GM12878 (cell line): Measurements from ENCODE around the gene COL19A1. TPM values are rescaled to one million over a fixed set of nuclear protein-coding genes. Genes with fewer than 3 reads are reported as not detected.

ENCODE experiments used
- ATAC-seq: fragments of 200-7000 bp; cut with Tn5 transposase; 3 replicates; pipeline ENCODE4 v1.9.1; 2020; ENCODE audit warnings: mild to moderate bottlenecking, moderate library complexity
- BruUV-seq: library from RNA; stranded (reverse); fragments of 400-500 nt; replicated peaks from 2 replicates; lab custom pipeline; 2021; lab: Mats Ljungman, UMichigan
- CTCF ChIA-PET: fragments of 300-600 bp; sonication (Branson Sonifier 250); formaldehyde crosslinking; extraction: SDS; loops from one replicate; lab custom pipeline; 2021; ENCODE audit warnings: inconsistent platforms; lab: Yijun Ruan, JAX
- POLR2A ChIA-PET: fragments of 350-600 bp; formaldehyde crosslinking; extraction: SDS; loops from one replicate; lab custom pipeline; 2021; ENCODE audit warnings: inconsistent platforms; lab: Charles Lee
- RAD21 ChIA-PET: fragments of 300-600 bp; sonication (Branson Sonifier 250); formaldehyde crosslinking; loops from one replicate; lab custom pipeline; 2023; ENCODE audit warnings: antibody characterized with exemption; ENCODE audit not compliant: unreplicated experiment; lab: Charles Lee
- SMC1A ChIA-PET: fragments of 300-600 bp; sonication (Branson Sonifier 250); formaldehyde crosslinking; loops from one replicate; lab custom pipeline; 2023; ENCODE audit not compliant: unreplicated experiment, uncharacterized antibody; lab: Charles Lee
- DNase-seq: peaks from one replicate; pipeline ENCODE4 v3.0.0-alpha.2; 2011; ENCODE audit warnings: low read depth, low spot score
- FAIRE-seq: peaks from 3 replicates; lab custom pipeline; 2011; peaks lifted over from hg19 to GRCh38; lab: Jason Lieb, UNC
- H2AFZ ChIP-seq: 2 replicates; pipeline ENCODE4 v1.6.0; 2011; ENCODE audit warnings: low read depth, low read length, control low read depth; ENCODE audit not compliant: control insufficient read depth
- H3K27ac ChIP-seq: 2 replicates; pipeline ENCODE4 v1.5.1; 2011; ENCODE audit warnings: control low read depth; ENCODE audit not compliant: control insufficient read depth, insufficient read depth
- H3K27me3 ChIP-seq, 2 experiments: replicated peaks in 1 of 2; 2 replicates each; pipeline versions ENCODE4 v1.6.0 to v1.6.1; 2011; ENCODE audit warnings: low read length in 1 of 2; ENCODE audit not compliant: control insufficient read depth in 2 of 2, insufficient read depth in 2 of 2
- H3K36me3 ChIP-seq, 2 experiments: 2 replicates each; pipeline ENCODE4 v1.5.1; 2011; ENCODE audit warnings: low read length in 1 of 2; ENCODE audit not compliant: control insufficient read depth in 2 of 2, insufficient read depth in 2 of 2
- H3K4me1 ChIP-seq: 2 replicates; pipeline ENCODE4 v1.6.1; 2011; ENCODE audit warnings: mild to moderate bottlenecking, low read length, moderate library complexity, mixed read lengths; ENCODE audit not compliant: control insufficient read depth, insufficient read depth
- H3K4me2 ChIP-seq: 2 replicates; pipeline ENCODE4 v1.6.0; 2011; ENCODE audit warnings: control low read depth; ENCODE audit not compliant: control insufficient read depth, insufficient read depth
- H3K4me3 ChIP-seq: fragments of 200-600 bp; sonication (generic); 2 replicates; pipeline ENCODE4 v1.5.1; 2016
- H3K79me2 ChIP-seq: 2 replicates; pipeline ENCODE4 v1.6.0; 2011; ENCODE audit warnings: low read length; ENCODE audit not compliant: control insufficient read depth, insufficient read depth
- H3K9ac ChIP-seq: 2 replicates; pipeline ENCODE4 v1.8.0; 2011; ENCODE audit warnings: low read length, control low read depth, mixed read lengths; ENCODE audit not compliant: control insufficient read depth, insufficient read depth
- H3K9me3 ChIP-seq: replicated peaks from 3 replicates; pipeline ENCODE4 v1.5.1; 2011; ENCODE audit warnings: mild to moderate bottlenecking, low read length; ENCODE audit not compliant: control insufficient read depth, insufficient read depth
- H4K20me1 ChIP-seq: 2 replicates; pipeline ENCODE4 v1.6.0; 2011; ENCODE audit not compliant: control insufficient read depth, insufficient read depth
- NRF1 ChIP-seq: conservative IDR thresholded peaks from 2 replicates; pipeline ENCODE4 v1.6.1; 2011; ENCODE audit warnings: mild to moderate bottlenecking, low read depth, low read length, improper control_type of control experiment
- POLR2AphosphoS2 ChIP-seq: IDR thresholded peaks from 2 replicates; pipeline ENCODE4 v1.6.1; 2011; ENCODE audit warnings: low read depth, mild to moderate bottlenecking, low read length, improper control_type of control experiment, moderate library complexity
- RBBP5 ChIP-seq: fragments of 200-600 bp; sonication (generic); conservative IDR thresholded peaks from 2 replicates; pipeline ENCODE4 v1.6.1; 2016
- ZSCAN29 ChIP-seq: fragments of 450-650 bp; IDR thresholded peaks from 2 replicates; pipeline ENCODE4 v1.6.1; 2017; ENCODE audit warnings: mild to moderate bottlenecking, moderate library complexity
- WGBS: methylation state at CpG from one replicate; pipeline ENCODE4 v1.1.6; 2016; ENCODE audit warnings: low lambda C conversion rate; ENCODE audit not compliant: insufficient replicate concordance, insufficient coverage; ENCODE audit errors: missing lambda C conversion rate; 5-methylcytosine and 5-hydroxymethylcytosine counted together
- in situ Hi-C: fragments of 300-500 bp; cut with MboI; formaldehyde crosslinking; loops from 9 replicates; pipeline ENCODE4 v1.14.3; 2018; ENCODE audit warnings: mixed read lengths
- intact Hi-C: fragments of 100-400 bp; cut with micrococcal nuclease; formaldehyde crosslinking; loops from one replicate; pipeline ENCODE4 v1.14.2; 2022; ENCODE audit not compliant: unreplicated experiment
- polyA plus RNA-seq, 11 experiments: library from polyadenylated mRNA; depleted of rRNA in 4 of 11; unstranded in 6 of 11; stranded (reverse) in 5 of 11; fragments of >200 nt; fragmentation: Nextera tagmentation in 4 of 11; fragmentation: Illumina TruSeq in 1 of 11; extraction: Ambion mirVana in 4 of 11; extraction: Trizol in 1 of 11; gene quantifications; 1 replicate in 1 of 11; 2 replicates in 10 of 11; pipeline versions ENCODE4 v1.2.1 to v1.2.3, GENCODE V29; 2011 to 2016; ENCODE audit warnings: inconsistent platforms in 2 of 11, missing spikeins in 2 of 11, low read depth in 1 of 11
- total RNA-seq, 4 experiments: library from RNA; depleted of rRNA in 3 of 4; stranded (reverse); fragments of >200 nt in 3 of 4; fragmentation: Illumina TruSeq in 1 of 4; extraction: Trizol in 1 of 4; gene quantifications; 2 replicates each; pipeline versions ENCODE4 v1.2.1 to v1.2.3, GENCODE V29; 2013 to 2021
- TF ChIP-seq, protein P1 (sequence below): fragments of 450-650 bp; IDR thresholded peaks from 2 replicates; pipeline ENCODE4 v1.6.1; 2017; ENCODE audit warnings: mild to moderate bottlenecking
- TF ChIP-seq, protein P2 (sequence below): fragments of 450-650 bp; formaldehyde crosslinking; IDR thresholded peaks from 2 replicates; pipeline ENCODE4 v1.4.0; 2022; ENCODE audit warnings: mild to moderate bottlenecking, moderate library complexity
- TF ChIP-seq, protein P3 (sequence below): fragments of 450-650 bp; IDR thresholded peaks from 2 replicates; pipeline ENCODE4 v1.6.1; 2018; ENCODE audit warnings: borderline replicate concordance, mild to moderate bottlenecking; ENCODE audit not compliant: partially characterized antibody

COL19A1 gene
- total and polyA plus RNA-seq, 10 of the 15 experiments (the other 5 are each of a cell fraction or from before 2014, with no cell fraction given), result 1.1 to 13.5 (median 4.1) TPM

DNA sequence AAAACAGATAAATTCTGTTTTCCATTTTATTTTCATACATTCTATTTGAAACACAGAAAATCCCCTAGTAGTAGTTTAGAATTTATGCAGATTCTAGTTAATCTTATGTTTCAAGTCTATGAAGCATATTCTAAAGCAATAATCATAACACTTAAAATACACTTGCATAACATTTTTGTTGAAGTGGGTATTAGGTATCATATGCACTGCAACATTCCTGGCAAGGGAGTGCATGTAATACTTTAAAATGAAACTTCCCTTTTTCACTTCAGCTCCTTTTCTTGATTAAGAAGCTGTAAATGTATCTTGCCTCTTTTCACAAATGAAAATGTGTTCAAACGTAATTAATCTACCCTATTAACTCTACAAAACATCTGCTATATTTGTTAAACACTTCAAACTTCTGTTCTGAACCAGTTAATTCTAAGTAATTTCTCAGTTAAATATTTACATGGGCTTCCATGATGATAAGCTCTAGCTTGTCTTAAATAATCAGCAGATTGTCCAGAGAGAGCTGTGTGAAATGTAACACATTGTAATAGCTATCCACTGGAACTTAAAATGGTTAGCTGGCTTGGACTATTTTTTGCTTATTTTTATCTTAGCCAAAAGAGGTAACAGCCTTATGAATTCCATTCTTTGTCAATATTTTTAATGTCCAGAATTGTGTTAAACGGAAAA, 192.8 kb downstream of the COL19A1 start:
- no peak overlapping the region for H3K9ac ChIP-seq
- TF ChIP-seq NRF1, result no peak
- TF ChIP-seq, protein P1, sequence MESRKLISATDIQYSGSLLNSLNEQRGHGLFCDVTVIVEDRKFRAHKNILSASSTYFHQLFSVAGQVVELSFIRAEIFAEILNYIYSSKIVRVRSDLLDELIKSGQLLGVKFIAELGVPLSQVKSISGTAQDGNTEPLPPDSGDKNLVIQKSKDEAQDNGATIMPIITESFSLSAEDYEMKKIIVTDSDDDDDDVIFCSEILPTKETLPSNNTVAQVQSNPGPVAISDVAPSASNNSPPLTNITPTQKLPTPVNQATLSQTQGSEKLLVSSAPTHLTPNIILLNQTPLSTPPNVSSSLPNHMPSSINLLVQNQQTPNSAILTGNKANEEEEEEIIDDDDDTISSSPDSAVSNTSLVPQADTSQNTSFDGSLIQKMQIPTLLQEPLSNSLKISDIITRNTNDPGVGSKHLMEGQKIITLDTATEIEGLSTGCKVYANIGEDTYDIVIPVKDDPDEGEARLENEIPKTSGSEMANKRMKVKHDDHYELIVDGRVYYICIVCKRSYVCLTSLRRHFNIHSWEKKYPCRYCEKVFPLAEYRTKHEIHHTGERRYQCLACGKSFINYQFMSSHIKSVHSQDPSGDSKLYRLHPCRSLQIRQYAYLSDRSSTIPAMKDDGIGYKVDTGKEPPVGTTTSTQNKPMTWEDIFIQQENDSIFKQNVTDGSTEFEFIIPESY, result no peak
- TF ChIP-seq, all 136 proteins: peak for 0
- Histone ChIP-seq H3K9me3 (no peaks in the 10 kb centered on the region), H3K4me3 (no peak overlapping the region), H3K4me2 (no peak overlapping the region), H3K27me3 (no peaks in the 10 kb centered on the region), H3K27ac (no peak overlapping the region), H2AFZ (no peak overlapping the region), H3K4me1 (no peaks in the 10 kb centered on the region), H4K20me1 (no peaks in the 10 kb centered on the region), H3K79me2 (no peaks in the 10 kb centered on the region), H3K36me3 (peaks cover 0 to 1% of the 10 kb centered on the region in 2 experiments; a peak in 1 of 4 replicates)
- ChIA-PET CTCF (interaction anchor here (0.6 to 1.2 kb wide), 2 partner anchors 9 to 216 kb away, joined by 3 read pairs; no protein-coding TSS in a partner anchor), RAD21 (no interaction called here), POLR2A (no interaction called here), SMC1A (interaction anchor here (0.8 to 1.5 kb wide), 3 partner anchors 12 to 307 kb away, joined by 3 to 4 read pairs (median 3); no protein-coding TSS in a partner anchor)
- no peak for DNase-seq
- intact Hi-C loops, result no loop called here
- no TSS peak for BruUV-seq
- no peak for FAIRE-seq
- 97% methylated on average over 2 of the region's 2 CpGs for WGBS
- no peak for ATAC-seq
- in situ Hi-C loops, result no loop called here

DNA sequence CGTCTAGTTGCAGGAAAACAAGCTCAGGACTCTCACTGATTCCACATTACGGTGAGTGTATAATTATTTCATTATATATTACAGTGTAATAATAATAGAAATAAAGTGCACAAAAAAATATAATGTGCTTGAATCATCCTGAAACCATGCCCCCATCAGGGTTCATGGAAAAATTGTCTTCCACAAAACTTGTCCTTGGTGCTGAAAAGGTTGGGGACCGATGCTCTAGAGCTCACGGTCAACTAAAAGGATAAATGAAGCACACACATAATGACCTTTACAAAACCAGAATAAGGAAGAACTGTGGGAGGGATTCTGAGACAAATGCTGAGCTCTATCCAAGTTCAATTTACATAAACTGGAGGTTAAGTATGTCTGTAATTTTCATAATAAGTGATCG, 194.3 kb downstream of the COL19A1 start:
- Histone ChIP-seq H3K36me3 (peaks cover 0 to 1% of the 10 kb centered on the region in 2 experiments; a peak in 1 of 4 replicates), H3K4me2 (no peak overlapping the region), H3K79me2 (no peaks in the 10 kb centered on the region), H3K27ac (no peak overlapping the region), H3K9ac (no peak overlapping the region), H3K4me1 (no peaks in the 10 kb centered on the region), H3K9me3 (no peaks in the 10 kb centered on the region), H2AFZ (no peak overlapping the region), H3K27me3 (no peaks in the 10 kb centered on the region), H4K20me1 (no peaks in the 10 kb centered on the region), H3K4me3 (no peak overlapping the region)
- in situ Hi-C loops, result no loop called here
- ChIA-PET CTCF (no interaction called here), RAD21 (no interaction called here), POLR2A (no interaction called here), SMC1A (interaction anchor here (1.3 kb wide), 1 partner anchor 10 kb away, joined by 3 read pairs; no protein-coding TSS in a partner anchor)
- 96% methylated on average over 5 of the region's 5 CpGs for WGBS
- no TSS peak for BruUV-seq
- no peak for FAIRE-seq
- DNase-seq, result no peak
- intact Hi-C loops, result no loop called here
- no peak for ATAC-seq
- TF ChIP-seq, protein P2, sequence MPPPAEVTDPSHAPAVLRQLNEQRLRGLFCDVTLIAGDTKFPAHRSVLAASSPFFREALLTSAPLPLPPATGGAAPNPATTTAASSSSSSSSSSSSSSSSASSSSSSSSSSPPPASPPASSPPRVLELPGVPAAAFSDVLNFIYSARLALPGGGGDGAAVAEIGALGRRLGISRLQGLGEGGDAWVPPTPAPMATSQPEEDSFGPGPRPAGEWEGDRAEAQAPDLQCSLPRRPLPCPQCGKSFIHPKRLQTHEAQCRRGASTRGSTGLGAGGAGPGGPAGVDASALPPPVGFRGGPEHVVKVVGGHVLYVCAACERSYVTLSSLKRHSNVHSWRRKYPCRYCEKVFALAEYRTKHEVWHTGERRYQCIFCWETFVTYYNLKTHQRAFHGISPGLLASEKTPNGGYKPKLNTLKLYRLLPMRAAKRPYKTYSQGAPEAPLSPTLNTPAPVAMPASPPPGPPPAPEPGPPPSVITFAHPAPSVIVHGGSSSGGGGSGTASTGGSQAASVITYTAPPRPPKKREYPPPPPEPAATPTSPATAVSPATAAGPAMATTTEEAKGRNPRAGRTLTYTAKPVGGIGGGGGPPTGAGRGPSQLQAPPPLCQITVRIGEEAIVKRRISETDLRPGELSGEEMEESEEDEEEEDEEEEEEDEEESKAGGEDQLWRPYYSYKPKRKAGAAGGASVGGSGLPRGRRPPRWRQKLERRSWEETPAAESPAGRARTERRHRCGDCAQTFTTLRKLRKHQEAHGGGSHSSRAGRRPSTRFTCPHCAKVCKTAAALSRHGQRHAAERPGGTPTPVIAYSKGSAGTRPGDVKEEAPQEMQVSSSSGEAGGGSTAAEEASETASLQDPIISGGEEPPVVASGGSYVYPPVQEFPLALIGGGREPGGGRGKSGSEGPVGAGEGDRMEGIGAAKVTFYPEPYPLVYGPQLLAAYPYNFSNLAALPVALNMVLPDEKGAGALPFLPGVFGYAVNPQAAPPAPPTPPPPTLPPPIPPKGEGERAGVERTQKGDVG, result no peak
- TF ChIP-seq RBBP5, result no peak
- no peak for TF ChIP-seq POLR2AphosphoS2
- TF ChIP-seq, protein P3, sequence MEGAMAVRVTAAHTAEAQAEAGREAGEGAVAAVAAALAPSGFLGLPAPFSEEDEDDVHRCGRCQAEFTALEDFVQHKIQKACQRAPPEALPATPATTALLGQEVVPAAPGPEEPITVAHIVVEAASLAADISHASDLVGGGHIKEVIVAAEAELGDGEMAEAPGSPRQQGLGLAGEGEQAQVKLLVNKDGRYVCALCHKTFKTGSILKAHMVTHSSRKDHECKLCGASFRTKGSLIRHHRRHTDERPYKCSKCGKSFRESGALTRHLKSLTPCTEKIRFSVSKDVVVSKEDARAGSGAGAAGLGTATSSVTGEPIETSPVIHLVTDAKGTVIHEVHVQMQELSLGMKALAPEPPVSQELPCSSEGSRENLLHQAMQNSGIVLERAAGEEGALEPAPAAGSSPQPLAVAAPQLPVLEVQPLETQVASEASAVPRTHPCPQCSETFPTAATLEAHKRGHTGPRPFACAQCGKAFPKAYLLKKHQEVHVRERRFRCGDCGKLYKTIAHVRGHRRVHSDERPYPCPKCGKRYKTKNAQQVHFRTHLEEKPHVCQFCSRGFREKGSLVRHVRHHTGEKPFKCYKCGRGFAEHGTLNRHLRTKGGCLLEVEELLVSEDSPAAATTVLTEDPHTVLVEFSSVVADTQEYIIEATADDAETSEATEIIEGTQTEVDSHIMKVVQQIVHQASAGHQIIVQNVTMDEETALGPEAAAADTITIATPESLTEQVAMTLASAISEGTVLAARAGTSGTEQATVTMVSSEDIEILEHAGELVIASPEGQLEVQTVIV, result no peak
- TF ChIP-seq ZSCAN29, result no peak
